ENCODE data around the gene SLA2. TPM values are rescaled to one million over a fixed set of nuclear protein-coding genes. Genes with fewer than 3 reads are reported as not detected.
"Not testable (repeated sequence)": the region's sequence is repeated elsewhere in the genome, so short reads cannot be mapped to it uniquely, and the experiment has no call there.

Gene SLA2, protein sequence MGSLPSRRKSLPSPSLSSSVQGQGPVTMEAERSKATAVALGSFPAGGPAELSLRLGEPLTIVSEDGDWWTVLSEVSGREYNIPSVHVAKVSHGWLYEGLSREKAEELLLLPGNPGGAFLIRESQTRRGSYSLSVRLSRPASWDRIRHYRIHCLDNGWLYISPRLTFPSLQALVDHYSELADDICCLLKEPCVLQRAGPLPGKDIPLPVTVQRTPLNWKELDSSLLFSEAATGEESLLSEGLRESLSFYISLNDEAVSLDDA
- 0.14 and 0.33 TPM in 2 replicates for total RNA-seq (2014; rRNA removed; shearing (Covaris generic))

DNA sequence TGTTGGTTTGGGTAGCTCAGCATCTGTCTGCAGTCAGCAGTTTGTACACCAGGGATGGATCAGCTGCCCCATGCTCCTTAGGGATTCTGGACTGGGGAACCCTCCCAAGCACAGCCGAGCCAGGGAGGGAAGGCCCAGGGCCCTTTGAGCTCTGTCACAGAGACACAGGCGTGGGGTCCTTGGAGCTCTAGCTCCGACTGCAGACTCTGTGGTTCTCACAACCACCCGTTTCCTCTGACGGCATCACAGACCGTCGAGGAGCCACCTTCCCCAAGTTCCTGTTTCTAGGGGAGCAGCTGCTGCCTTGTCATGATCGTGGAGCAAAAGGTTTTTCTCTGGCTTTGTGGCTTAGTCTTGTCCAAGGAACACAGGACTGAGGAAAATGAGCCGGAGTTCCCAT is at the start of gene SLA2:
SLA2 (minus strand) TSS at position 199 of the 400 bp plus-strand sequence. CDS start 4,861 bp downstream, outside the sequence.
- H3K27me3 ChIP-seq (ENCODE audit: control insufficient read depth, insufficient read depth, low read length) = no peaks in the 10 kb centered on the region
- H3K36me3 ChIP-seq (replicated peaks; ENCODE audit: control insufficient read depth, insufficient read depth, low read length) = no peaks in the 10 kb centered on the region
- no peak within 1 kb of the TSS for H3K4me3 ChIP-seq (ENCODE audit: insufficient read depth, low read depth, low read length)
- DNase-seq = no peak

DNA sequence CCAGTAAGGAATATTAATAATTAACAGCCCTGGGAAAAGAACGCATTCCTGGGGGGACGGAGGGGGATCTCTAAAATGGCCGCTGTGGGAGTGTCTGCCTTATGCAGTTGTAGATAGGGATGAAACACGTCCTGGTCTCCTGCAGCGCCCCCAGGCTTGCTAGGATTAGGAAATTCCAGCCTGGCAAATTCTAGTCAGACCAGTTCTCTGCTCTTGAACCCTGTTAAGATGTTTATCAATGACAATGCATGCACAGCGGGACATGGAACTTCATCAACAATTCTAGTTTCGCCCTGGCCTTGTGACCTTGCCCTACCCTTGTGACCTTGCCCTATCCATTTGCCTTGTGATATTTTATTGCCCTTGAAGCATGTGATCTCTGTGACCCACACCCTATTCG is 49.5 kb upstream of the SLA2 start:
- not testable (repeated sequence) for DNase-seq; H3K4me3 ChIP-seq (ENCODE audit: insufficient read depth, low read depth, low read length); H3K27me3 ChIP-seq (ENCODE audit: control insufficient read depth, insufficient read depth, low read length); H3K36me3 ChIP-seq (replicated peaks; ENCODE audit: control insufficient read depth, insufficient read depth, low read length)

DNA sequence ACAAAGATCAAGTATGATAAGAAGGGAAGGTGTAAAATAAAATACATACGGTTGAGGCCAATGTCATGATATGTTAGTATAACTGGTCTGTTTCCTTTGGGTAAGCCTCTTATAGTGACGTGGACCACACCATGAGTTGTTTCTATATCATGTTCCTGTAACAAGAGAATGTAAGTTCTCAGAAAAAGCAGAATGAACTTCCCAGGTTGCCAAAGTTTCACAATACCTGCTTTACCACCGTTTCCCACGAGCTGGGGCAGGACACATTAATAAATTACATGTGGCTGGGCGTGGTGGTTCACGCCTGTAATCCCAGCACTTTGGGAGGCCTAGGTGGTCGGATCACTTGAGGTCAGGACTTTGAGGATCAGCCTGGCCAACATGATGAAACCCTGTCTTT is 42.6 kb upstream of the SLA2 start:
- no peak overlapping the region for H3K4me3 ChIP-seq (ENCODE audit: insufficient read depth, low read depth, low read length)
- H3K27me3 ChIP-seq (ENCODE audit: control insufficient read depth, insufficient read depth, low read length) = no peaks in the 10 kb centered on the region
- no peaks in the 10 kb centered on the region for H3K36me3 ChIP-seq (replicated peaks; ENCODE audit: control insufficient read depth, insufficient read depth, low read length)
- no peak for DNase-seq

DNA sequence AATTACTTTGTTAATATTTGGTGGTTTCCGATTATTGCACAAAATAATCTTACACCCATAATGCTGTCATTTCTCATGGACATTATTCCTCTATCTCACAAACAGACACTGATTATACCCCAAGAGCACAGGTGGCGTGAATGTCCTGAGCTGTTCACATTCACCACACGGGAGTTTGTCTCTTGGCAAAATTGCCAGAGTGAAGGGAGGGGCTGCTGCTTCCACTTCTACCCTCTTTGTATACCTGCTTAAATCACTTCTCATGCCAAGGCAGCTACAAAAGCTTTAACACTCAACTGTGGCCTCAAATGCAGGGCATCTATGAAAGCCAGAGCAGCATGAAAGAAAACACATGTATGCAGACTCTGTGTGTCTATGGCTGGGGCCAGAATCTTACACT is 41.9 kb upstream of the SLA2 start:
- no peaks in the 10 kb centered on the region for H3K27me3 ChIP-seq (ENCODE audit: control insufficient read depth, insufficient read depth, low read length)
- no peaks in the 10 kb centered on the region for H3K36me3 ChIP-seq (replicated peaks; ENCODE audit: control insufficient read depth, insufficient read depth, low read length)
- DNase-seq = no peak
- H3K4me3 ChIP-seq (ENCODE audit: insufficient read depth, low read depth, low read length) = no peak overlapping the region

DNA sequence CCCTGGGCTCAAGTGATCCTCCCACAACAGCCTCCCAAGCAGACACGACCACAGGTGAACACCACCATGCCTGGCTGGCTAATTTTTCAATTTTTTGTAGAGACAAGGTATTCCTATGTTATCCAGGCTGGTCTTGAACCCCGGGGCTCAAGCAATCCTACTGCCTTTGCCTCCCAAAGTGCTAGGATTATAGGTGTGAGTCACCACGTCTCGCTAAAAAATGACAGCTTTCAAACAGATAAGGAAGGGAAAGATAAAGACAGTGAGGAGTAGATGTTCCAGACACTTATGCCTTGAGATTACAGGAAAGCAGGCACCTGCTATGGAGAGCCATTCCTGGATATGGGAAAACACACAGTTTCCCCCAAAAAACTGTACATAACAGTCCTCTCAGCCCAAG is 40.9 kb upstream of the SLA2 start:
- Histone ChIP-seq H3K36me3 (replicated peaks; ENCODE audit: control insufficient read depth, insufficient read depth, low read length) (no peaks in the 10 kb centered on the region), H3K4me3 (ENCODE audit: insufficient read depth, low read depth, low read length) (no peak overlapping the region), H3K27me3 (ENCODE audit: control insufficient read depth, insufficient read depth, low read length) (no peaks in the 10 kb centered on the region)
- no peak for DNase-seq

DNA sequence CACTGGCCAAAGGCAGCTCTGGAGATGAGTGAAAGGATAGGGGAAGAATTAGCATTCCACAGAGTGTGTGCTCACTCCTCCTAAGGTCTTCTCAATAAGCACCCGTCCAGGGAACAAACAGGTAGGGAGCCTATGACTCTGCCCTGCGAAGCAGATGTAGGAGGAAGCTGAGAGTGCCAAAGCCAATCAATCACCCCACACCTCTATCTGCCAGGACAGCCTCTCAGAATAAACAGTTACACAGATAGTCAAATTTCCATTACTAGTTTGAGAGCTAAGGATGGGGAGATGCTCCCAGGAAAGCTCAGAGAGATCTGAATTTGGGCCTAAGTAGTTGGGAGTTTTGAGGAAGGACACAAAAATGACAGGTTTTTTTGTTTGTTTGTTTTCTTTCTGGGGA is 40.5 kb upstream of the SLA2 start:
- no peak for DNase-seq
- no peaks in the 10 kb centered on the region for H3K27me3 ChIP-seq (ENCODE audit: control insufficient read depth, insufficient read depth, low read length)

DNA sequence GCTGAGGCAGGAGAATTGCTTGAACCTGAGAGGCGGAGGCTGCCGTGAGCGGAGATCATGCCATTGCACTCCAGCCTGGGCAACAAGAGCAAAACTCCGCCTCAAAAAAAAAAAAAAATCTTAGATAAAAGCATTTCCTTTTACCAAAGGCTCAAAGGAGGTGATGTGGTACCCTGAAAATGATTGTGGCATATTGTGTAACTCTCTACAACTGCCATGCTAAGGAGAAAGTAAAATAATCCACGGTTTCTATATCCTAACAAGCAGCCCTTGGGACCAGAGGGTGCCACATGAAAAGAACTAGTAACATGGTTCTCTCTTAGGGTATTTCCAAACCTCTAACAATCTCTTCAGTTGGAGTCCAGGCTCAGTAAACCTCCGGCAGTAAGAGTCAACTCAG is 38.8 kb upstream of the SLA2 start:
- no peak for DNase-seq
- Histone ChIP-seq H3K36me3 (replicated peaks; ENCODE audit: control insufficient read depth, insufficient read depth, low read length) (no peaks in the 10 kb centered on the region), H3K4me3 (ENCODE audit: insufficient read depth, low read depth, low read length) (no peak overlapping the region), H3K27me3 (ENCODE audit: control insufficient read depth, insufficient read depth, low read length) (no peaks in the 10 kb centered on the region)

More for the DNA sequence above, 40.5 kb upstream of the SLA2 start:
- H3K4me3 ChIP-seq (ENCODE audit: insufficient read depth, low read depth, low read length) = no peak overlapping the region
- no peaks in the 10 kb centered on the region for H3K36me3 ChIP-seq (replicated peaks; ENCODE audit: control insufficient read depth, insufficient read depth, low read length)

DNA sequence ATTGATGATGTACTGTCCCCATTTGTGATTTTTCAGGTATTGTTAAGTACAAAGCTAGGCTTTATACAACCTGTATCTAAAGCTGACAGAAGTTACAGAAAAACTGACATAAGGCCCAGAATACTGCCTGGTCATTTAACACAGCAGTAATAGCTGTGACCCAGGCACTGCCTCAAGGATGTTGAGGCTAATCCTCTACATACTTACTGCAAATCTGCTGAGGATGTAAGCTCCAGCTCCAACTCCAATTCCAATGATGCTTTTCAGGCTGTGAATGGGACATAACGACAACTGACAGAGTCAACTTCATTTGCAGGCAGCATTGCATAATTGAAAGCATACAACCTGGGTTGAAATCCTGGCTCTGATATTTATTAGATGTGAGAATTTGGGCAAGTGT is 36.3 kb upstream of the SLA2 start:
- no peaks in the 10 kb centered on the region for H3K36me3 ChIP-seq (replicated peaks; ENCODE audit: control insufficient read depth, insufficient read depth, low read length)
- no peak overlapping the region for H3K4me3 ChIP-seq (ENCODE audit: insufficient read depth, low read depth, low read length)
- no peak for DNase-seq
- no peaks in the 10 kb centered on the region for H3K27me3 ChIP-seq (ENCODE audit: control insufficient read depth, insufficient read depth, low read length)

DNA sequence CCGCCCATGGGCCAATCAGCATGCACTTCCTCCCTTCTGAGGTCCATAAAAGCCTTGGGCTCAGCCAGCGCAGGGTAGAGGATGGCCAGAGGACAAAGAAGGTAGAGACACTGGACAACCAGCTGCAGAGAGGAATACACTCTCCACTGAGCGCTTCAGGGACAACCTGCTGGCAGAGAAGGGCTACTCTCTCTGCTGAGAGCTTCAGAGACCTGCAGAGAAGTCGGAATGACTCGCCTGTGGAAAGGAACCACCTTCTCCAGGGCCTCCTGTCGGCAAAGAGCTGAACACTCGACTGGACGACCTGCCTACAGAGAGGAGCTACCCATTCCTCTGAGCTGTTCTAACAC is 31.4 kb upstream of the SLA2 start:
- Histone ChIP-seq H3K36me3 (replicated peaks; ENCODE audit: control insufficient read depth, insufficient read depth, low read length) (no peaks in the 10 kb centered on the region), H3K4me3 (ENCODE audit: insufficient read depth, low read depth, low read length) (peak overlapping the region; percentile 30), H3K27me3 (ENCODE audit: control insufficient read depth, insufficient read depth, low read length) (no peaks in the 10 kb centered on the region)
- DNase-seq = no peak

DNA sequence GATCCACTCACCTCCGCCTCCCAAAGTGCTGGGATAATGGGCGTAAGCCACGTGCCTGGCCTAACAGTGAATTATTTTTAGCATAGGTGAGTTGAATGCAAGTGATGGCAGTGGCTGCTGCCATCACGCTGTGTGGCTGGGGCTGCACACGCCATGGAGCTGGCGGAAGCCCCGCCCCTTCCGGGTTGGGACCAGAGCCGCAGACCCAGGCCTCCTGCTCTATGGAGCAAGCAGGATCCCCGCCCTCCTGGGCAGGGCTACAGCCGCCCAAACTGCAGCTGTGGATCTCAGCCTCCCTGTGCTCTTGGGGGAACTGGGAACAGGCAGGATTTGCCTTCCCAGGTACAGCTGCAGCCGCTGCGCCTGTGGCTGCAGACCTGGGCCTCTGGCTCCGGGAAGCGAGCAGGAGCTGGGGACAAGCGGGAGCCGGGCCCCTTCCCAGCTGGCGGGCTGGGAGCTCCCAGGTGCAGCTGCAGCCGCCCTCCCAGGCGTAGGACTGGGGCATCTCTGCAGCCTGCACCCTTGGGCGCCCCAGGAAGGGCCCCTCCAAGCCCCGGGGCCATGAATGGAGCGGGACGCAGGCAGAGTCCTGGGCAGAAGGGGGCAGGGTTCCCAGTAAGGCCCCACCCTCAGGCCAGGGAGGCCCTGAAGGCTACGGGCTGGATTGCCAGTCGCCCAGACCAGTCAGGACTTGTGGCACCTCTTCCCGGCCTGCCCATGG is 30.9 kb upstream of the SLA2 start:
- Histone ChIP-seq H3K36me3 (replicated peaks; ENCODE audit: control insufficient read depth, insufficient read depth, low read length) (no peaks in the 10 kb centered on the region), H3K4me3 (ENCODE audit: insufficient read depth, low read depth, low read length) (peak overlapping the region; percentile 87)
- peak; percentile 94 for DNase-seq

DNA sequence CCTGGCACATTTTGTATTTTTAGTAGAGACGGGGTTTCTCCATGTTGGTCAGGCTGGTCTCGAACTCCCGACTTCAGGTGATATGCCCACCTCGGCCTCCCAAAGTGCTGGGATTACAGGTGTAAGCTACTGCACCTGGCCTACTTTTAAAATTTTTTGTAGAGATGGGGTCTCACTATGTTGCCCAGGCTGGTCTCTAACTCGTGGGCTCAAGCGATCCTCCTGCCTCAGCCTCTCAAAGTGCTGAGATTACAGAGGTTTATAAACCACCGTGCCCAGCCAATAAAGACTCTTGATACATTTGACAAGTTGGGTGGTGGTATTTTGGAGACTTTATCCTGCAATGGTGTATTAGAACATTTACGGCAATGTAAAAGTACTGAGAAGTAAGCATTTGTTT is 29.5 kb upstream of the SLA2 start:
- not testable (repeated sequence) for DNase-seq; H3K27me3 ChIP-seq (ENCODE audit: control insufficient read depth, insufficient read depth, low read length); H3K4me3 ChIP-seq (ENCODE audit: insufficient read depth, low read depth, low read length); H3K36me3 ChIP-seq (replicated peaks; ENCODE audit: control insufficient read depth, insufficient read depth, low read length)

More for the DNA sequence above, 30.9 kb upstream of the SLA2 start:
- no peaks in the 10 kb centered on the region for H3K27me3 ChIP-seq (ENCODE audit: control insufficient read depth, insufficient read depth, low read length)

DNA sequence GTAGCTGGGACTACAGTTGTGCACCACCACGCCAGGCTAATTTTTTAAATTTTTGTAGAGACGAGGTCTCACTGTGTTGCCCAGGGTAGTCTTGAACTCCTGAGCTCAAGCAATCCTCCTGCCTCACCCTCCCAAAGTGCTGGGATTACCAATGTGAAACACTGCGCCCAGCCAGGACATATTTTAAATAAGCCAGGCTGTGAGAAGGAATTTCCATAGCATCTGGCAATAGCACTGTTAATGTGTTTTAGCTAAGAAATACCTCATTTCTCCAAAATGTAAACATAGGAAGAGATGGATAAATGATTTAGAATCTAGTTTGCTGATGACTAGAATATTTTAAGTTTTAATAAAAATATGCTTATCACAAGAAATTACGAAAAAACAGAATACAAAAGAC is 27.0 kb upstream of the SLA2 start:
- no peaks in the 10 kb centered on the region for H3K27me3 ChIP-seq (ENCODE audit: control insufficient read depth, insufficient read depth, low read length)
- H3K4me3 ChIP-seq (ENCODE audit: insufficient read depth, low read depth, low read length) = no peak overlapping the region
- no peaks in the 10 kb centered on the region for H3K36me3 ChIP-seq (replicated peaks; ENCODE audit: control insufficient read depth, insufficient read depth, low read length)
- DNase-seq = no peak

DNA sequence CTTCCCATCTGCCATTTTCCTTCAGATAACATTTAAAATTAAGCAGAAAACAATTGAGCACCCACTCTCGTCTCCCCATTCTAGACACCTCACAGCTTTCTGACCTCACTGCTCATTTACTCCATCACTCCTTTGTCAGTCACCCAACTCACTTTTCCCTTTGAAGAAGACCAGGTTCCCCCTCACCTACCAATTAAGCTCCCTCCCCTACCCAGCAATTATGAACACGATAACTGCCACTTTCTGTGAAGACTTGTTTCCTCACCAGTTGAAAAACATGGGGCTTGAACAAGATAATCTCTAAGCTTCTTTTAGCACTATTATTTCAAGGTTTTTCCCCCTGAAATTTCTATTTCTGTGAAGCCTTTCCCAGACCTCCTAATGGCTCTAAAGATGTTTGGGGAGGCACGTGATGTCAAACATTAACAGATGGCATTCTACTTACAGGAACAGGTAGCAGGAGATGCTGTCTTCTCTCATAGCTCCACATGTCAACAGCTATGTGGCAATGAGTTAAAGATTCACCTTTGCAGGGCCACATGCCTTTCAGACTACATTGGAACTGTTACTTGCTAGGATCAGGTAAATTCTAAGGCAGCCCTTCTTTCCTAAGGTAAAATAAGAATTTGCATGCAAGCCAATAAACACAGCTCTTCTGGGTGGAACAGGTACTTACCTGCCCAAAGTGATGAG is 24.8 kb upstream of the SLA2 start:
- Histone ChIP-seq H3K36me3 (replicated peaks; ENCODE audit: control insufficient read depth, insufficient read depth, low read length) (no peaks in the 10 kb centered on the region), H3K4me3 (ENCODE audit: insufficient read depth, low read depth, low read length) (no peak overlapping the region), H3K27me3 (ENCODE audit: control insufficient read depth, insufficient read depth, low read length) (no peaks in the 10 kb centered on the region)
- no peak for DNase-seq

DNA sequence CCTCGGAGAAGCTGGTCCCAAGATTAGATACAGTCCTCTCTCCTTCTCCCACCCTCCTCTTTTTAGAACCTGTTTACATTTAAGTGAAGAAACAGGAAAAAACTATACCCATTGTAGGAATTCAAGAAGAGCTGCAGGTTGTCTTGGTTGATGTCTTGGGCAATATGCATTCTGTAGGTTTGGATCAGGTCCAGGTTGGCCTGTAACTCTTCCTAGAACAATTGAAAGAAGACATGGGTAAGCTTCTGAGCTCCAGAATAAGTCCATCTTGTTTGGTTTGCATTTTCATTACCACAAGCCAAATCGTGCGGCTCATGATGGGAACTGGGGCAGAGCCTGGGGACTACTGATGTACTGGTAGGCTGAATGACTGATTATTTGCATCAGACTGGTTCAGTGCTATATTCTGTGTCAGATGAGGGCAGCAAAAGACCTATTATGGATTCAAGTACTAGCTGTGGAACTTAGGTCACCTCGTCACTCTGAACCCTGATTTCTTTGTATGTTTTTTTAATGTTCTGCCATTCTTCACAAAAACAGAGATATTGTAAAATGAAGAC is 20.3 kb upstream of the SLA2 start:
- DNase-seq = no peak
- no peak overlapping the region for H3K4me3 ChIP-seq (ENCODE audit: insufficient read depth, low read depth, low read length)
- no peaks in the 10 kb centered on the region for H3K36me3 ChIP-seq (replicated peaks; ENCODE audit: control insufficient read depth, insufficient read depth, low read length)
- no peaks in the 10 kb centered on the region for H3K27me3 ChIP-seq (ENCODE audit: control insufficient read depth, insufficient read depth, low read length)

DNA sequence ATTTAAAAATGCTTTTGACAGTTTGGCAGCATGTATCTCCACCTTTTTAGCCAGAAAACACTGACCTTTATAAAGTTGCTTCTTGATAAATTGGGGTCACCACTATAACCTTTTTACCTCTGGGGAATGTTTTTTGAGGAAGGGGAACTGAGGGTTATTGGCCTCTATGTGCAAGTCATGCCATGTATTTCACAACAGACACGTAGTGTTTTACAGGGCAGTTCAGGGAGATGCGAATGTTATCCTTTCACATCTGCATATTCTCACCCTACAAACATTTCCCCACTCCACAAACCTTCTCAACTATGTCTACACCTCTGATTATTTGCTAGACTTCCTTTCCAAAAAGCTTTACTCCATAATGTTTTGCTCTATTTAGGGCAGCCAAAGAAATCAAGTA is 17.0 kb upstream of the SLA2 start:
- H3K27me3 ChIP-seq (ENCODE audit: control insufficient read depth, insufficient read depth, low read length) = no peaks in the 10 kb centered on the region
- DNase-seq = no peak
- no peak overlapping the region for H3K4me3 ChIP-seq (ENCODE audit: insufficient read depth, low read depth, low read length)
- H3K36me3 ChIP-seq (replicated peaks; ENCODE audit: control insufficient read depth, insufficient read depth, low read length) = no peaks in the 10 kb centered on the region
